Measurements from ENCODE around the gene EFHC2.

DNA sequence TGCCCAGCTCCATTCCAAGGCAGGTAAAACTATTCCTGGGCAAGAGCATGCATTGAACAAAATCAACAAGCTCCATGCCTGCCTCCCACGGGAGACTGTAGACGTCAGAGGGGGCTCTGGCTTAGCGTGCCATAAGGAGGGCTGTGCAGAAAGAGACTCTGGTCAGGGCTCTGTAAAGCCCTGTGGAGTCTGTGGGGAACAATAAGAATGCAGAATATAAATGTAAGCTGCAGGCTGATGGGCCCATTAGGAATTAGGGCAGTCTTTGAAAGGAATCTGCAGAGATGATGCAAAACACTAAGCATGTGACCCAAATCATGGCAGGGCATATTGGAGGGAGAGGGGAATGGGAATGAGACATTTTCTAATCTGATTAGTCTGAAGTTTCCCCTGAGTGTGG is 170.3 kb downstream of the EFHC2 start:
- TF ChIP-seq, protein P1, sequence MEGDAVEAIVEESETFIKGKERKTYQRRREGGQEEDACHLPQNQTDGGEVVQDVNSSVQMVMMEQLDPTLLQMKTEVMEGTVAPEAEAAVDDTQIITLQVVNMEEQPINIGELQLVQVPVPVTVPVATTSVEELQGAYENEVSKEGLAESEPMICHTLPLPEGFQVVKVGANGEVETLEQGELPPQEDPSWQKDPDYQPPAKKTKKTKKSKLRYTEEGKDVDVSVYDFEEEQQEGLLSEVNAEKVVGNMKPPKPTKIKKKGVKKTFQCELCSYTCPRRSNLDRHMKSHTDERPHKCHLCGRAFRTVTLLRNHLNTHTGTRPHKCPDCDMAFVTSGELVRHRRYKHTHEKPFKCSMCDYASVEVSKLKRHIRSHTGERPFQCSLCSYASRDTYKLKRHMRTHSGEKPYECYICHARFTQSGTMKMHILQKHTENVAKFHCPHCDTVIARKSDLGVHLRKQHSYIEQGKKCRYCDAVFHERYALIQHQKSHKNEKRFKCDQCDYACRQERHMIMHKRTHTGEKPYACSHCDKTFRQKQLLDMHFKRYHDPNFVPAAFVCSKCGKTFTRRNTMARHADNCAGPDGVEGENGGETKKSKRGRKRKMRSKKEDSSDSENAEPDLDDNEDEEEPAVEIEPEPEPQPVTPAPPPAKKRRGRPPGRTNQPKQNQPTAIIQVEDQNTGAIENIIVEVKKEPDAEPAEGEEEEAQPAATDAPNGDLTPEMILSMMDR (IDR thresholded peaks at IDR 0.05 in 4 of 5, conservative IDR thresholded peaks at IDR 0.05 in 1 of 5), result no peak
- no peak for TF ChIP-seq POLR2A (IDR thresholded peaks at IDR 0.05)

Data from gastrocnemius medialis (tissue), 4 donors.